Stimulated activated CD4-positive, alpha-beta T cell treated with anti-CD3 and anti-CD28 coated beads, TNF-alpha, amount 100 ng/mL, for 1 hour (primary cell): Measurements from ENCODE around the gene CEBPB.

Source experiments
- DNase-seq, 3 donors: peaks; one replicate each; pipeline ENCODE4 v3.0.0-alpha.2; 2020; ENCODE audit warnings: low read depth in 3 of 3, low spot score in 1 of 3

The CEBPB gene

GRCh38 chr20:50210066-50210619 lies 19.5 kb downstream of the CEBPB start:
- DNase-seq: no peak

DNA sequence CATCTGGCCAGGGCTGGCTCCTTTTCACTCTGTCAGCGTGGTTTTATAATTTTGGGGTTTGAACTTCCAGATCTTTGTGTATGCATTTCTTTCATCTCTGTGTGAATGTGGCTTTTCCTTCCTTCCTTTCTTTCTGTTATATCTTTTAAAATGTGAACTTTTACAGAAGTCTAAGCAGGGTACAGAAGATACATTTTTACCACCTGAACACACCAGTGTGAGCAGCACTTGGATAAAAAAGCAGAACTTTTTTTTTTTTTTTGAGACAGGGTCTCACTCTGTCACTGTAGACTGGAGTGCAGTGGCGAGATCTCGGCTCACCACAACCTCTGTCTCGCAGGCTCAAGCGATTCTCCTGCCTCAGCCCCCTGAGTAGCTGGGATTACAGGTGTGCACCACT lies 20.5 kb downstream of the CEBPB start:
- DNase-seq: no peak

GRCh38 chr20:50213531-50214106 lies 23.0 kb downstream of the CEBPB start:
- no peak for DNase-seq

DNA sequence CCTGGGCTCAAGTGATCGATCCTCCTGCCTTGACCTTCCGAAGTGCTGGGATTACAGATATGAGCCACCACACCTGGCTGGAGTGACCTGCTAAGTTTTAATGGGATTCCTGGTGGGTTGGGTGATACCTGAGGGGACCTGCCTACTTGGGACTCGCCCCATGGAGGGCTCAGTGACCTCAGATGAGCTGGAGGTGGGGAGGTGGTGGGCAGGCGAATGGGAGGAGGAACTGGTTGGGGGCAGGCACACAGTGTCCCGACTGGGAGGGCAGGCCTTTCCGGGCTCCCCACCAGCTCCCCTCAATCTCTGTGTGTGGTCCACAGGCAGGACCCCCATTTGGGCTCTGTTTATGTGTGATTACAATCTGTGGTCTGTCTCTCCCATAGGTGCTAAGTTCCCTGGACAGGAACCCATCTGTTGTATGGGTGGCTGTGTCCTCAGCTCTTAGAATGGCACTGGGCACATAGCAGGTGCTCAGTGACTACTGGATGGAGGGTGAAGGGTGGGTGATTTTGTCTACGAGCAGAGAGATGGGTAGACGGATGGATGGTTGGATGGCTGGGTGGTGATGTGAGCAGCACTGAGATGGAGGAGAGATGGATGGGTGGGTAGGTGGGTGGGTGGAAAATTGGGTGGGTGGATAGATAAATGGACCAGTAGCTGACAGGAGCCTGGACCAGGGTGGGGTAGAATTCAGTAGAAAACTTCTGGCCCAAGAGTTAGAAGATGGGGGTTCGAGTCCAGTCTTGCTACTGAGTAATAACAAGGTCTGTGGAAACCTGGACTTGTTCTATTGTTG lies 23.8 kb downstream of the CEBPB start:
- DNase-seq: no peak

DNA sequence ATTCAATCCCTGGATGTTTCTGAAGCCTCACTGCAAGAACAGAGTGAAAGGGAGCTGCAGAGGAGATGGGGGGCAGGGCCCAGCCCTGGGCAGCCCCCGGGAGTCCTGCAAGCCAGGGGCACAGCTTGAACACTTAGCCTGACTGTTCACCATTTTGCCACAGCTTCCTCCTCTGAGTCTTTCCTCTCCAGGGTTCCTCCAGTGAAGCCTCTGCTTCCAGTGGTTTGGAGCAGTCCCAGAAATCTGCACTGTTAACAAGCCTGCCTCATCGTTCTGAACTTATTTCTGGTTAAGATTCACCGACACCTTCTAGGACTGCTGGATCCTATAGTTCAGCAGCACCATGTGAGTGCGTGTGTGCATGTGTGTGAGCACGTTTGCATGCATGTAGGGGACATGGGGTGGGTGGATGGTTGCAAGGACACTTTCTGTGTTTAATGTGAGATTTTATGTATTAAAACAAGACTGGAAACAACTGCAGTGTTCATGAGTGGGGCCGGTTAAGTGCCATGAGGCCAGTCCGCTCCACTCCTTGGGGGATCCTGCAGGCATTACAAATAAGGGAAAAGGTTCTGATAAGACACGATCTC lies 24.6 kb downstream of the CEBPB start:
- DNase-seq: no peak

GRCh38 chr20:50215926-50216325 lies 25.3 kb downstream of the CEBPB start:
- no peak for DNase-seq

DNA sequence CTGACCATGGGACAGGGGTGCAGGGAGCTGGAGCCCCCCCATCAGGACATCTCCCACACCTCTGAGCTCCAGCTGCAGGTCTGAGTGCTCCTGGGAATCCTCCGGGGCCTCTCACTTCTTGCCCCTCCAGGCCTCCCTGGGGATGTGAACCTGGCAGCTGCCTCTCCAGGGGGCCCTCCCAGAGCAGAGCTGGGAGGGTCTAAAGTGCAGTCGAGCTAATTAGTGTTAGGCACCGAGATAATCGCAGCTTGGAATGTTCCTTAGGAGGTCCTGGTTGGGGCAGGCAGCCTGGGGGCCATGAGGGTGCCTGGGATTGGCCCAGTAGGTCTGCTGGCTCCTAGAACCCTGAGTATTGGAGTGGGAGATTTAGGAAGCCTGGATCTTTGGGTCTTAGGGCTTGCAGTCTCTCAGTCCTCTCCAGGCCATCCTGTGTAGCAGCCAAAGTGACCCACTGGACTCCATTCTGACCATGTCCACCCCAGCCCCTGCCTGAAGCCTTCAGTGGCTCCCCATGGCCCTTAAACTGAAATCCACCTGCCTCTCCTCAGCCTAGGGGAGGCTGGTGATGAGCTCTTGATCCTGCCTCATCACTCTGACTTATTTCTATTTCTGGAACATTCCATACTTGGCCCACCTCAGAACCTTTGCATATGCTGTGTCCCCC lies 26.0 kb downstream of the CEBPB start:
- no peak for DNase-seq

GRCh38 chr20:50217207-50217949 lies 26.7 kb downstream of the CEBPB start:
- DNase-seq: no peak

DNA sequence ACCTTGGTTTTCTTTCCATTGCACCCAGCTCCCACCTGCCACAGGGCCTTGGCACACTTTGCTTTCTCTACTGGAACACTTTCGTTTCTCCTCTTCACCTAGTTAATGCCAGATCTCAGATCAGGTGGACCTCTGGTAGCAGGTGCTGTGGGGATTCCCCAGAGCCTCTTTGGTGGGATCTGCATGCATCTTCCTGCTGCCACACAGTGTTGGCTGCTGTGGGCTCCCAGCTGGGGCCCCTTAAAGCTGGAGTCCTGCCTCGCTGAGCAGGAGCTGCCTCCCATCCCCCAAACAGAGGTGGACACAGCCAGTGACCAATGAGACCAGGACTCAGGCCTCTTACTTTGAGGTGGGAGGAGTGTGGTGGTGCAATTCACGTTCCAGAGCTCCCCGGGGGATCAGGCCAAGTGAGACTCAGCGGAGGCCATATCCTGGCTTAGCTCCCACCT lies 28.4 kb downstream of the CEBPB start:
- no peak for DNase-seq

DNA sequence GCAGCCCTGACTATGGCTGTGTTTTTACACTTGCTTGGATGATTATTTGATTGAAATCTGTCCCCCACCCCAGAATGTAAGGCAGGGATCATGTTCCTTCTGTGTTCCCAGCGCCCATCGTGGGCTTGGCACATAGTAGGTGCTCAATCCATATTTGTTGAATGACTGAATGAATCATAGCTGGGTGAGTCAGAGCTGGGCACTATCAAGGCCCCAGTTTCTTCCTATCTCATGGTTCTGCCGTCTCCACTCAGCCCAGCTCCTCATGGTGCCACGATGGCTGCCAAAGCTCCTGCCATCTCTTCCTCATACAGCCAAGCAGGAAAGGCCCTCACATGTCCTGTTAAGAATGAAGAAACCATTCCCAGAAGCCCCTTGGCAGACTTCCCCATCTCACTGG lies 29.0 kb downstream of the CEBPB start:
- no peak for DNase-seq

- no peak for DNase-seq
These were observed 29.7 kb downstream of the CEBPB start for GRCh38 chr20:50220093-50220893.

- DNase-seq: no peak
These were observed 30.3 kb downstream of the CEBPB start for GRCh38 chr20:50220894-50221365.

DNA sequence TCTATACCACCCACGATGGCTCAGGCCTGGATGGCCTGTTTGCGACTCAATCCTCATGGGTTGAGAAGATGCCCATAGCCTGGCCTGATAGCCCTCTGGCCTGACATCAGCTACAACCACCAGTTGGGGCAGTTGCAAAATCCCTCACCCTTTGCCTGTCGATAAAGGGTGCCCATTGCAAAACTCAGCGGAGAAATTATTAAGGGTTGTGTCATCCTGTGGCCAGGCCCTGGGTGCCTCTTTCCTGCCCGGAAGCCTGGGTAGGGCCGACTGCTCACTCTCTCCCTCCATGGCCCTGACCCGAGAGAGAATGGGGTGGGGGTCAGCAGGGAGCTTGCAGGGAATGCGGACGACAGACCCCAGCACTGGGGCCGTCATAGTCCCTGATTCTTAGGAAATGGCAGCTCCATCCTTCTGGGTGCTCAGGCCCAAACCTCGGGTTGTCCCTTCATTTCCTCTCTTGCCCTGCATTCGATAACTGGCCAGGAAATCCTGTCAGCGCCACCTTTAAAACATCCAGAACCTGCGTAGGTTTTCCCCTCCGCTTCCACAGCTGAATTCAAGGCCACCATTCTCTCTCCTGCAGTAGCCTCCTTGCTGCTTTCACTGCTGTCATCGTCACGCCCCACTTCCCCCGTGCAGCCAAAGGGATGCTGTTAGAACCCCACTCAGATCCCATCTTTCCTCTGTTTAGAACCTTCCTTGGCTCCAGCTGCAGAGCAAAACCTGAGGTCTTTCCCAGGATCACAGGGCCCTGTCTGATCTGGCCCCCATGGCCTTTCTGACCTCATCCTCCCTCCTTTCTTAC lies 31.1 kb downstream of the CEBPB start:
- no peak for DNase-seq

- DNase-seq: no peak
These were observed 31.8 kb downstream of the CEBPB start for GRCh38 chr20:50222309-50223038.

DNA sequence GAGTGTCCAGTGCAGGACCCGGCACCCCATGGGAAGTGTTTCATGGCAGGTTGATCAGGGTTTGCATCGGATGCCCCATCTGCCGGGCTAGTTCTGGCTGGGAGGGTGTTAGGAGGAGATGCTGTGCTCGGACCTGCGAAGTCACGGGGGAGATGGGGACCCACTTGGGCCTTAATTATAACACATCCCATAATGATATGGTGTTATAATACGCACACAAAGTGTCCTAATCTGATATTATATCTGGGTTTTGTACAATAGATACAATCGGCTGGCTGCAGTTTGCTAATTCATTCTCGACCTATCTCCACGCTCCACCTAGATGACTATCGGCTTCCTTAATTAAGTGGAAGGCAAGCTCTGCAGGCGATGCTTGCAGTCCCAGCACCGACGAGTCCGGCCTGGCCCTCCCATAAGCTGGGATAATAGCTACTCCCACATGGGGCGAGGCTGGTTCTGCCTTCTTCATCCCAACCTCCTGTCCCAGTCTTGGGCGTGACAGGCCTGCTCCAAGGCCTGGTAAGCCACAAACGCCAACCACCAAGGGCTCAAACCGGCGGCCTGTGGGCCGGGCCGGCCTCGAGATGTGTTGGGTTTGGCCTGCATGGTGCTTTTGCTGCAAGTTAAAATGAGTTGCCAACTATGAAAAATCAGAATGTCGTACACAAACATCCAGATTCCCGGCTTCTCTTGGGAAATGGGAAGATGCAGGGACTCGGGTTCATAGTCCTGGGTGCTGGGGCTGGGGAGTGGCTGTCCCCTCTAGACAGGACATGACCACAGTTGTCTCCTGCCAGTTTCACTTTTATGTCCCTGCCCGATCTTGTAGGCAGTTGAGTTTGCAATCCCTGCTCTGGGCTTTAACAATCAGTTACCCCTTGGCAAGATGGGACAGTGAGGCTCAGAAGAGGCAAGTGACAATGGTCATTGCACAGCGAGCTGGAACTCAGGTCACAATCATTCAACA lies 32.7 kb downstream of the CEBPB start:
- no peak for DNase-seq

GRCh38 chr20:50224052-50224451 lies 33.4 kb downstream of the CEBPB start:
- DNase-seq: no peak

DNA sequence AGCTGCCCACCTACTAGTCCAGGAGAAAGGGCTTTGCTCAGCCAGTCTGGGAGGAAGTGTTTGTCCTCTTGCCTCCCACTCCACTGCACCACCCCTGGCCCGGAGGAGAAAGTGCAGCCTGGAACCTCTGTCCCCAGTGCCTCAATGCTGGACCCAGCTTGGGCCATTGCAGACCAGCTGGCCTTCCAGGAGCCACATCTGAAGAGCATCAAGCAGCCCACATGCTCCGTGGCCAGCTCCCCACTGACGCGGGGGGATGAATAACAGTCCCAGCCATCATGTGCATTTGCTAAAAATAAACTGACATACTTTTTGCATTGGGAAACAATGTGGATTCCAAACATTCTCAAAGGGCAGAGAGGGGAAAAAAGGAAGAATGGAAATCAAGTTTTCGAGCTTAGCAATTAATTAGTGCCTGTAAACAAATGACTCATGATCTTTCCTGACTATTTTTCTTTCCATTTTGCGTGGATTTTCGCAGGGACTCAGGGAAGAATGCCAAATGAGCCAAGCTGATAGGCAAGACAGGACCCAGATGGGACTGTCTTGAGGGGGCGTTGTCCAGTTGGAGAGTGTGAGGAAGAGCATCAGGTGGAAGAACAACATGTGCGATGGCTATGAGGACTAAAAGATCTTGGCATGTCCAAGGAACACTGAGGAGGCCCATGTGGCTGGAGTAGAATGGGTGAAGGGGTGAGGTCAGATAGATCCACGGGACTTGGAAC lies 34.1 kb downstream of the CEBPB start:
- no peak for DNase-seq
